ENCODE measurements around the gene CYP8B1. TPM values are rescaled to one million over a fixed set of nuclear protein-coding genes. Genes with fewer than 3 reads are reported as not detected.

CYP8B1 gene
- total RNA-seq, 4 donors from 2014 or later, result not detected

DNA sequence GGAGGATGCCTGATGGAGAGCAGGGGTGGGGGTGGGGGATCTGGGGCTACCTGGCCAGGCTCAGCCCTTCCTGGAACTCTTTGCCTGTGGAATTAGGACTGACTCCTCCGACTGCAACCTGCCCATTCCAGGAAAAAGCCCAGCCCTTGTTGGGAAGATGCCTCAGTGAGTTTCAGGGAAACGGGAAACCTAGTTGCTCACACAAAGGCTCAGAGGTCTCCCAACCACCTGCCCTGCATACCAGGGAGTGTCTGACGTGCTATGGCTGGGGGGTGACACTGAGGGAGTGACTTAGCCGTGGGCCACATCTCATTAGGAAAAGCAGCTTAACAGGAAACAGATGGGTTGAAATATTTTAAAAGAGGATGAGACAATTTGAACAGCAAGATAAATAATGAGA lies 27.9 kb downstream of the CYP8B1 start:
- no peak overlapping the region for H3K4me3 ChIP-seq
- peaks cover 0 to 74% (median 32%) of the 10 kb centered on the region in 4 donors for H3K4me1 ChIP-seq
- DNase-seq (ENCODE audit: low spot score in 2 of 2), result no peak
- no peaks in the 10 kb centered on the region for H3K27me3 ChIP-seq
- WGBS, 2 donors, result 48 to 50% methylated on average over 4 of the region's 4 CpGs
- no peak for TF ChIP-seq EP300 (IDR thresholded peaks at IDR 0.05)
- TF ChIP-seq POLR2A (IDR thresholded peaks at IDR 0.05), result no peak
- TF ChIP-seq, protein P1, sequence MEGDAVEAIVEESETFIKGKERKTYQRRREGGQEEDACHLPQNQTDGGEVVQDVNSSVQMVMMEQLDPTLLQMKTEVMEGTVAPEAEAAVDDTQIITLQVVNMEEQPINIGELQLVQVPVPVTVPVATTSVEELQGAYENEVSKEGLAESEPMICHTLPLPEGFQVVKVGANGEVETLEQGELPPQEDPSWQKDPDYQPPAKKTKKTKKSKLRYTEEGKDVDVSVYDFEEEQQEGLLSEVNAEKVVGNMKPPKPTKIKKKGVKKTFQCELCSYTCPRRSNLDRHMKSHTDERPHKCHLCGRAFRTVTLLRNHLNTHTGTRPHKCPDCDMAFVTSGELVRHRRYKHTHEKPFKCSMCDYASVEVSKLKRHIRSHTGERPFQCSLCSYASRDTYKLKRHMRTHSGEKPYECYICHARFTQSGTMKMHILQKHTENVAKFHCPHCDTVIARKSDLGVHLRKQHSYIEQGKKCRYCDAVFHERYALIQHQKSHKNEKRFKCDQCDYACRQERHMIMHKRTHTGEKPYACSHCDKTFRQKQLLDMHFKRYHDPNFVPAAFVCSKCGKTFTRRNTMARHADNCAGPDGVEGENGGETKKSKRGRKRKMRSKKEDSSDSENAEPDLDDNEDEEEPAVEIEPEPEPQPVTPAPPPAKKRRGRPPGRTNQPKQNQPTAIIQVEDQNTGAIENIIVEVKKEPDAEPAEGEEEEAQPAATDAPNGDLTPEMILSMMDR (IDR thresholded peaks at IDR 0.05), result no peak
- no peaks in the 10 kb centered on the region for H3K9me3 ChIP-seq
- no peaks in the 10 kb centered on the region for H3K36me3 ChIP-seq
- peak overlapping the region; percentile 71 to 89 (median 80) for H3K27ac ChIP-seq

DNA sequence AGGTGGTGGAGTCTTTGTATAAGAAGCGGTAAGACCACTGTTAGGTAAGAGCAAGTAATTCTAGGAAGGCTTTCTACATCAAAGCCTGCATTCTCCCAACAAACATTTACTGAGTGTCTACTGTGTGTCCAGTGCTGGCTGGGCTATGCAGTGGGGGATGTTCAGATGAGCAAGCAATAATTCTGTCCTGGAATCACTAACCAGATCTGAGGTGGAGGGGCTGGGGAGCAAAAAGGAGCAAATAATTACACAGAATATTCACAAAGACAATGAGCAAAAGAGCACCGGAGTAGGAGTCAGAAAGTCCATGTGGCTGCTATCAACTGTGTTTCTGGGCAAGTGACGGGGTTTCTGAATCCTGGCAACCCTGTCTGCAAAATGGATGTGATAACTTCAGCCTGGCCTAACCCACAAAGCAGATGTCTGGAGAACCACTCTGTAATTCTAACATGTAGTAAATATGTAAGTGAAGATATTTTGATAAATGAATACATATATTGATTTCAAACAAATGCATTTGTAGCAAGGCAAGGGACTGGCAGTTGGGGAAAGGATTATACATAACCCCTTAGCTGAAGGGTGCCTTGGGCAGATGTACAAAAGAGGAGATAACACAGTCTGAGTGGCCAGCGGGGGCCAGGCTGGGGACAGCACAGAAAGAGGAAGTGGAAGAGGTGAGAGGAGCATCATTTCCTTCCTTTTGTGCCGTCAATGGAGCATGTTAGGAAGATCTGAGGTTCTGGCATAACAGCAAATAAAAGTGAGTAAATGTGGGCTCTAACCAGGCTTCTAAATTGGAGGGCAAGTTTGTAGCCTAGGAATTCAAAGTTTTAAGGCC lies 28.8 kb downstream of the CYP8B1 start:
- H3K27me3 ChIP-seq, result no peaks in the 10 kb centered on the region
- H3K9me3 ChIP-seq, result no peaks in the 10 kb centered on the region
- whole genome bisulfite sequencing, 2 donors, result 43 to 44% methylated on average over 5 of the region's 5 CpGs

DNA sequence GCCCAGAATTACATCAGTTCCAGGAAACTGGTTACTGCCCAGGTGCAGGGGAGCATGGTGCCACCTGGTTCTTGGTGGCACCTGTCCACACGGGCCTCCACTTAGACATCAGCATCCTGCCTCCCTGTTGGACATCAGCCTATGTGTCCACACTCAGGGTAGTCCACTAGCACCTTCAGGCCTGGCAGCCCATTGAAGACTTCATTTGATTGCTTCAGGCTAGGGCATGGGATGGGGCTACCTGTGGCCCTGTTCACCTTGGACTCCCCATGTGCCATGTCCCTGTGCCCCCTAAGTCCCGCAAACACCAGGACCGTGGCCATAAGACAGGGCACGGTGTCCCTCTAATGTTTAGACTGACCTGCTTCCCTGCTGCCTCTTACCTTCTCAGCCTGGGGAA lies 30.9 kb downstream of the CYP8B1 start:
- 82 to 90% methylated on average over 4 of the region's 4 CpGs for WGBS, 2 donors
- Histone ChIP-seq H3K9me3 (no peaks in the 10 kb centered on the region), H3K27ac (peak overlapping the region; percentile 71 to 89 (median 80)), H3K4me3 (no peak overlapping the region), H3K4me1 (peaks cover 0 to 64% (median 25%) of the 10 kb centered on the region in 4 donors), H3K36me3 (no peaks in the 10 kb centered on the region), H3K27me3 (no peaks in the 10 kb centered on the region)
- TF ChIP-seq EP300 (IDR thresholded peaks at IDR 0.05), result no peak
- TF ChIP-seq, protein P1 (IDR thresholded peaks at IDR 0.05), result no peak
- no peak for TF ChIP-seq POLR2A (IDR thresholded peaks at IDR 0.05)
- no peak for DNase-seq (ENCODE audit: low spot score in 2 of 2)

More for the DNA sequence above, 28.8 kb downstream of the CYP8B1 start:
- H3K36me3 ChIP-seq, result no peaks in the 10 kb centered on the region
- peak overlapping the region; percentile 71 to 89 (median 80) for H3K27ac ChIP-seq
- peaks cover 0 to 73% (median 28%) of the 10 kb centered on the region in 4 donors for H3K4me1 ChIP-seq
- no peak for DNase-seq (ENCODE audit: low spot score in 2 of 2)
- TF ChIP-seq, protein P1 (IDR thresholded peaks at IDR 0.05), result no peak
- TF ChIP-seq EP300 (IDR thresholded peaks at IDR 0.05), result no peak
- no peak for TF ChIP-seq POLR2A (IDR thresholded peaks at IDR 0.05)
- H3K4me3 ChIP-seq, result no peak overlapping the region

DNA sequence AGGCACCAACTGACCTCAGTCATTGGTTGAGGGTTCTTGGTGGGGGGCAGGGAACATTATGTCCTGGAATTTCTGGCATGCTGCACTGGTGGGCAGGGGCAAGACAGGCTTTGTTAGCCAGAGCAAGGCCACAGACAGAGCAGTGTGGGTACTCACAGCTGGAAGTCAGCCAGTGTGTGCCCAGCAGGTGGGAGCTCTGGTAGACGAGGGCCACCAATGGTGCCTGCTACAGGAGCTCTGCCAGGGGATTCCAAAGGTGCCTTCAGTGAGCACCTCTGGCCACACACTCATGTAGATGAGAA lies 31.3 kb downstream of the CYP8B1 start:
- WGBS, 2 donors, result 43 to 50% methylated on average over 1 of the region's 1 CpG
- no peaks in the 10 kb centered on the region for H3K27me3 ChIP-seq
- no peak for DNase-seq (ENCODE audit: low spot score in 2 of 2)
- peaks cover 0 to 68% (median 26%) of the 10 kb centered on the region in 4 donors for H3K4me1 ChIP-seq
- H3K27ac ChIP-seq, result peak overlapping the region; percentile 71 to 89 (median 80)
- peak overlapping the region in 1 of 4 donors; percentile 29 for H3K4me3 ChIP-seq
- no peaks in the 10 kb centered on the region for H3K36me3 ChIP-seq
- no peaks in the 10 kb centered on the region for H3K9me3 ChIP-seq
- TF ChIP-seq EP300 (IDR thresholded peaks at IDR 0.05) (no peak), POLR2A (IDR thresholded peaks at IDR 0.05) (no peak)
- TF ChIP-seq, protein P1 (IDR thresholded peaks at IDR 0.05), result no peak

DNA sequence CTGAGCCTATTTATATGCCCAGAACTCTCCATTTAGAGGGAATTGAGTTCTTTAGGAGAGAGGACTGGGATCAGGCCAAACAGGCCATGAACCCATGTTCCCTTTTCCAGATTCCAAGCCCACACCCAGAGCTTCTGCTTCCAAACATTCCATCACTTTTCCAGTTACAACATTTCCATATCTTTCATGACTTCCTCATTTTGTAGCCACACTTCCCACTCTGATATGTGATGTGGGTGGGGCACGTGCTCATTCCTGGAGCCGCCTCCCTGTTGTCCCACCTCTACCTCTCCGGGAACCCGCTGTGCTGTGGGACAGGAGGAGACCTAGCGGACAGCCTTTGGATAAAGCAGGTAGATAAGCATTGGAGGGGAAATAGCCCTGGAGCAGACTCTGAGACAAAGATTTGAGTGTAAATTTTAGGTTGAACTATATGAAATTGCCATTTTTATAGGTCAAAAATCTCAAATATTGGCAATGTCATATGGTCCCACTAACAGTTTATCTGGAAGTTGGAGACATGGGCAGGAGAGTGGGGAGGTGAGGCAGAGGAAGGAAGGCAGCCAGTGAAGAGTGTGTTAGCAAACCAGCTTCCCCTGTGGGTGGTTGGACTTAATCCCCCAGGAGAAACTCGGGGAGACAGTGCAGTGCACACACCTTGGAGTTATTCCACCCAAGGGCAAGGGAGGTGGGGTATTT lies 31.8 kb downstream of the CYP8B1 start:
- Histone ChIP-seq H3K27me3 (no peaks in the 10 kb centered on the region), H3K27ac (peak overlapping the region; percentile 71 to 89 (median 80)), H3K9me3 (no peaks in the 10 kb centered on the region), H3K36me3 (no peaks in the 10 kb centered on the region), H3K4me3 (peak overlapping the region in 2 of 4 donors; percentile 6 to 29), H3K4me1 (peaks cover 0 to 73% (median 27%) of the 10 kb centered on the region in 4 donors)
- TF ChIP-seq POLR2A (IDR thresholded peaks at IDR 0.05) (no peak), EP300 (IDR thresholded peaks at IDR 0.05) (peak in 1 of 2 donors; percentile 89)
- DNase-seq (ENCODE audit: low spot score in 2 of 2), result peak; percentile 43 to 61
- WGBS, 2 donors, result 39 to 40% methylated on average over 6 of the region's 6 CpGs

Data from tibial nerve (tissue), 4 donors.